RWPE2 (cell line): ENCODE results near the gene CHKA.

Experiments
- ATAC-seq: fragments of 200-7000 bp; cut with Tn5 transposase; 3 replicates; pipeline ENCODE4 v1.9.1; 2021; ENCODE audit warnings: low read depth
- DNase-seq: peaks from one replicate; pipeline ENCODE4 v3.0.0-alpha.2; 2020; ENCODE audit warnings: low spot score
- H3K27ac ChIP-seq: fragments of 450-650 bp; 2 replicates; pipeline ENCODE4 v1.5.1; 2017; ENCODE audit warnings: mild to moderate bottlenecking; ENCODE audit not compliant: poor library complexity, severe bottlenecking
- H3K27me3 ChIP-seq: fragments of 250-450 bp; sonication (Bioruptor Pico); 2 replicates; pipeline ENCODE4 v1.5.1; 2021; ENCODE audit warnings: mild to moderate bottlenecking, moderate library complexity; ENCODE audit not compliant: insufficient read depth, poor library complexity, severe bottlenecking
- H3K36me3 ChIP-seq: fragments of 250-450 bp; sonication (Bioruptor Pico); 2 replicates; pipeline ENCODE4 v1.5.1; 2020; ENCODE audit warnings: low read depth, mild to moderate bottlenecking, moderate library complexity
- H3K4me1 ChIP-seq: fragments of 250-450 bp; sonication (Bioruptor Pico); 2 replicates; pipeline ENCODE4 v1.5.1; 2021; ENCODE audit warnings: mild to moderate bottlenecking, moderate library complexity; ENCODE audit not compliant: insufficient read depth, poor library complexity, severe bottlenecking
- H3K4me3 ChIP-seq: fragments of 250-450 bp; sonication (Bioruptor Pico); 2 replicates; pipeline ENCODE4 v1.5.1; 2021; ENCODE audit warnings: mild to moderate bottlenecking, moderate library complexity; ENCODE audit not compliant: severe bottlenecking
- H3K9me3 ChIP-seq: fragments of 250-450 bp; sonication (Bioruptor Pico); 2 replicates; pipeline ENCODE4 v1.5.1; 2021; ENCODE audit warnings: mild to moderate bottlenecking, moderate library complexity; ENCODE audit not compliant: severe bottlenecking
- CTCF ChIP-seq: fragments of 450-650 bp; IDR thresholded peaks from one replicate; pipeline ENCODE4 v1.5.1; 2017; ENCODE audit warnings: mild to moderate bottlenecking, moderate library complexity; ENCODE audit not compliant: poor library complexity, severe bottlenecking

CHKA gene

GRCh38 chr11:68017980-68018729 lies 103.0 kb downstream of the CHKA start:
- Histone ChIP-seq H3K4me3 (no peak overlapping the region), H3K27me3 (no peaks in the 10 kb centered on the region), H3K4me1 (peaks cover 19% of the 10 kb centered on the region), H3K27ac (peak overlapping the region; percentile 94), H3K36me3 (no peaks in the 10 kb centered on the region), H3K9me3 (no peaks in the 10 kb centered on the region)
- no peak for TF ChIP-seq CTCF
- ATAC-seq (no peak), DNase-seq (no peak)

DNA sequence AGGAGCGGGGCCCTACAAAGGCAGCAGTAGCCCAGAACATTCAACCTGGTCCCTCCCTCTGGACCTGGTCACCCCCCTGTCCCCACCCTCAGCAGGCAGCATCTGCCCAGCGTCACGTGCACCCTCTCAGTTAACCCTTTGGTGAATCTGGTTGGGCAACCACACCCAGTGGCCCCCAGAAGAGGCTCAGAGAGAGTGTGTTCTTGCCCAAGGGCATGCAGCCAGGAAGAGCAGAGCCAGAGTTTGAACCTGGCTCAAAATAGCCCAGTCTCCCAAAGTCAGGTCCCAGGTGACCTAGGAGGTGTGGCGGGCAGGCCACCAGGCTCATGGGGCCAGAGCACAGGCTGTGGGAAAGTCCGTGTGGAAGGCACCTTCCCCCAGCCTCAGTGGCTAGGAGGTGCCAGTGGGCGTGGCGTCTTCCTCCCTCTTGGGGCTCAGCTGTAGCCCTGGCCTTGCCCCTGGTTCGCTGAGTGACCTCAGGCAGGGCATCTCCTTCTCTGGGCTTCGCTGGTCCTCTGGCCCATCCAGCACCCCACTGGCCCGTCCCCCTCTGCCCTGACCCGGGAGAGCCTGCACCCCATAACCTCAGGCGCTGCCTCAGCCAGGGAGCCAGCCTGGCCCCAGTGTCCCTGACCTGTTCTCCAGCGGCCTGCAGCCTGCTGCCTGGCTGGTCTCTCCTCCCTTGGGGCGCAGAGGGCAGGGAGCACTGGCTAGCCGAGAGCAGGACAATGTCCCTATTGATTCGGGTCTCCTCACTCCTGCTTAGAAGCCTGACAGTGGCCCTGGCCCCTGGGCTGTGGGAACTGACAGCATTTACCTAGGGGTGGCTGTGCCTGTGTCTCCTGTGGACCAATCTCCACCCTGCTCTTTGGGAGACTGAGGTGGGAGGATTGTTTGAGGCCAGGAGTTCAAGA lies 104.0 kb downstream of the CHKA start:
- TF ChIP-seq CTCF = no peak
- Histone ChIP-seq H3K27me3 (no peaks in the 10 kb centered on the region), H3K9me3 (no peaks in the 10 kb centered on the region), H3K4me3 (no peak overlapping the region), H3K4me1 (peaks cover 28% of the 10 kb centered on the region), H3K27ac (peak overlapping the region; percentile 94), H3K36me3 (no peaks in the 10 kb centered on the region)
- DNase-seq = no peak
- ATAC-seq = no peak

DNA sequence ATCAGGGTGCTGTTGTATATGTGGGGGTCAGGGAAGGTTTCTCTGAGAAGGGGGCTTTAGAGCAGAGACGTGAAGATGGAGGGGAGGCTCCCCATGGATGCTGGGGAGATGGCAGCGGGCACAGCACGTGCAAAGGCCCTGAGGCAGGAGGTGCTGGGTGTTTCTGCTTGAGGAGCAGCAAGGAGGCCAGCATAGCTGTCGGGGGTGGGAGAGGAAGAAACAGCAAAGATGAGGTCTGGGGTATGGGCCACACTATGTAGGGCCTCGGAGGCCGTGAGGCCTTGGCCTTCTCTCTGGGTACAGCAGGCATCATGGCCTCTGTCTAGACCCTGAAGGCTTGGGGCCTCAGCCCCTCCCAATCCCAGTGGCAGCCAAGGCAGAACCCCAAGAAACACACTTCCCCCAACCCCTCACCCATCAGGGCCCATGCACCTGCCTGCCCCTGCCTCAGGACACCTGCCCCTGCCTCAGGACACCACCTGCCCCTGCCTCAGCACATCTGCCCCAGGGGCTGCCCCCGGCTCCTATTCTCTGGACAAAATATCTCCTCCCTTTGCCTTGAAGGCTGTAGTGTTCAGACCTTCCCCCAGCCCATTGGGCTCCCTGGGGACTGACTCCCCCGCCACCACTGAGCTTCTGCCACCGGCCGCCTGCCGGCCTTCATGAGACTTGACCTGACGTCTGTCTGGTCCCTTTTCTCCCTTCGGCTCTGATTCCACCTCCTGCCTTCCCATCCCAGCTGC lies 104.9 kb downstream of the CHKA start:
- TF ChIP-seq CTCF = no peak
- Histone ChIP-seq H3K36me3 (no peaks in the 10 kb centered on the region), H3K4me1 (peaks cover 35% of the 10 kb centered on the region), H3K4me3 (no peak overlapping the region), H3K27ac (peak overlapping the region; percentile 94), H3K27me3 (no peaks in the 10 kb centered on the region), H3K9me3 (no peaks in the 10 kb centered on the region)
- ATAC-seq (no peak), DNase-seq (no peak)

DNA sequence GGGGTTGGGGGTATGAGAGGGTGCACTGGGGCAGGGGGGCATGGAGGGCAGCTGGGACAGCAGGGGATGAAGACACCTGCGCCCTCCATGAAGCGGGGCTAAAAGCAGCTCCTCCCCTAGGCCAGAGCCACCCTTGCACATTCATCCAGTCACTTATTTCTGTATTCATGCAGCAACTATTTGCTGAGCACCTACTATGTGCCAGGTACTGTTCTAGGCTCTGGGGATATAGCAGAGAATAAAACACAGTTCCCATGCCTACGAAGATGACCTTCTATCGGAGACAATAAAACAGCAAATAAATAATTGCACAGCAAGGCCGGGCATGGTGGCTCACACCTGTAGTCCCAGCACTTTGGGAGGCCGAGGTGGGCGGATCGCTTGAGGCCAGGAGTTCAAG lies 105.7 kb downstream of the CHKA start:
- Histone ChIP-seq H3K36me3 (no peaks in the 10 kb centered on the region), H3K4me3 (no peak overlapping the region), H3K4me1 (peaks cover 40% of the 10 kb centered on the region), H3K9me3 (no peaks in the 10 kb centered on the region), H3K27ac (peak overlapping the region; percentile 94), H3K27me3 (no peaks in the 10 kb centered on the region)
- DNase-seq = no peak
- no peak for ATAC-seq
- TF ChIP-seq CTCF = no peak
